Measurements from ENCODE around the gene DLG5. TPM values are rescaled to one million over a fixed set of nuclear protein-coding genes. Genes with fewer than 3 reads are reported as not detected.

DLG5 gene
- total and polyA plus RNA-seq, 2 experiments from 2014 or later = 15.5 to 29.3 TPM

DNA sequence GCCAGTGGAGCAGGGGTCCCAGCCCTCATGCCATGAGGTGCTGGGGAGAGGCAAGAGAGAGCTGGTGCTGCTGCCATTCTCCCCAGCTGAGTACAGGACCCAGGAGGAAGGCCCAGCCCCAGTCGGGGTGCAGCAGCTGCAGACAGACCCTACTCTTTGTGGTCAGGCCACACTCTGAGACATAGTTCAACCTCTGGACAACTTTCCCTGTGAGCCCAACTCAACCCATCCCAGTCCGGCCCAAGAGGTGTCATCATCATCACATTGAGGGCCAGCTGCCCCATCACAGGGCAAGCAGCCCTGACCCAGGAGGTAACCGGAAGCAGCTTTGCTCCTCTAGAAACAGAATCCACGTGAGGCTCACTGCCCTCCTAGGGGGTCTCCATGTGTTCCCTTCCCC, 155.1 kb downstream of the DLG5 start:
- no peaks in the 10 kb centered on the region for H3K79me2 ChIP-seq
- DNase-seq (ENCODE audit: low spot score) = no peak
- TF ChIP-seq, protein P1, sequence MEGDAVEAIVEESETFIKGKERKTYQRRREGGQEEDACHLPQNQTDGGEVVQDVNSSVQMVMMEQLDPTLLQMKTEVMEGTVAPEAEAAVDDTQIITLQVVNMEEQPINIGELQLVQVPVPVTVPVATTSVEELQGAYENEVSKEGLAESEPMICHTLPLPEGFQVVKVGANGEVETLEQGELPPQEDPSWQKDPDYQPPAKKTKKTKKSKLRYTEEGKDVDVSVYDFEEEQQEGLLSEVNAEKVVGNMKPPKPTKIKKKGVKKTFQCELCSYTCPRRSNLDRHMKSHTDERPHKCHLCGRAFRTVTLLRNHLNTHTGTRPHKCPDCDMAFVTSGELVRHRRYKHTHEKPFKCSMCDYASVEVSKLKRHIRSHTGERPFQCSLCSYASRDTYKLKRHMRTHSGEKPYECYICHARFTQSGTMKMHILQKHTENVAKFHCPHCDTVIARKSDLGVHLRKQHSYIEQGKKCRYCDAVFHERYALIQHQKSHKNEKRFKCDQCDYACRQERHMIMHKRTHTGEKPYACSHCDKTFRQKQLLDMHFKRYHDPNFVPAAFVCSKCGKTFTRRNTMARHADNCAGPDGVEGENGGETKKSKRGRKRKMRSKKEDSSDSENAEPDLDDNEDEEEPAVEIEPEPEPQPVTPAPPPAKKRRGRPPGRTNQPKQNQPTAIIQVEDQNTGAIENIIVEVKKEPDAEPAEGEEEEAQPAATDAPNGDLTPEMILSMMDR (IDR thresholded peaks at IDR 0.05; ENCODE audit: poor library complexity) = no peak
- TF ChIP-seq EZH2 (IDR thresholded peaks at IDR 0.05; ENCODE audit: borderline replicate concordance) = no peak
- TF ChIP-seq EZH2phosphoT487 (IDR thresholded peaks at IDR 0.05; ENCODE audit: low read depth, severe bottlenecking, unreplicated experiment) = no peak

DNA sequence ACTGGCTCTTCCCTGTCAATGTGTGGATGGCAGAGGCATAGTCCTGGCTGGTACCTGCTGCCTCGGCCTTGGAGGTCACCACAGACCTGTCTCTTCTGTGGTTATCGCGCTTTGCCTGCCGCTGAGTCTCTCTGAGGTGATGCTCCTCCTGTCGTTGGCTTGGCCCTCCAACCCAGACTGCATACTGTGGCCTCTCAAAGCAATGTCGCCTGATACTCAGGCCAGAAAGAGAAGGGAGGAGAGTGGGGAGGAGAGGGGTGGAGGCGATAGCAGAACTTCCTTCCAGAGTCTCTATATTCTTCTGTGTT, 155.7 kb downstream of the DLG5 start:
- no peak for DNase-seq (ENCODE audit: low spot score)
- no peaks in the 10 kb centered on the region for H3K9me2 ChIP-seq (replicated peaks; ENCODE audit: insufficient read depth)
- TF ChIP-seq EZH2phosphoT487 (IDR thresholded peaks at IDR 0.05; ENCODE audit: low read depth, severe bottlenecking, unreplicated experiment) (no peak), EZH2 (IDR thresholded peaks at IDR 0.05; ENCODE audit: borderline replicate concordance) (no peak)
- TF ChIP-seq, protein P1 (IDR thresholded peaks at IDR 0.05; ENCODE audit: poor library complexity) = no peak
- H3K27me3 ChIP-seq = no peaks in the 10 kb centered on the region
- H3K9me3 ChIP-seq (ENCODE audit: low read depth) = no peaks in the 10 kb centered on the region
- H3K36me3 ChIP-seq (replicated peaks; ENCODE audit: insufficient read depth, low read depth) = no peaks in the 10 kb centered on the region
- no peaks in the 10 kb centered on the region for H3K4me1 ChIP-seq (ENCODE audit: insufficient read depth)
- H3K4me2 ChIP-seq = no peak overlapping the region
- H3K79me2 ChIP-seq = no peaks in the 10 kb centered on the region
- H3K27ac ChIP-seq = no peak overlapping the region
- H3K4me3 ChIP-seq = no peak overlapping the region
- no peaks in the 10 kb centered on the region for H4K20me1 ChIP-seq (ENCODE audit: insufficient read depth, poor library complexity, severe bottlenecking)
- WGBS (ENCODE audit: low lambda C conversion rate, missing lambda C conversion rate) = 91% methylated on average over 7 of the region's 7 CpGs
- H2AFZ ChIP-seq = no peak overlapping the region

More for the DNA sequence above, 155.1 kb downstream of the DLG5 start:
- Histone ChIP-seq H3K27me3 (no peaks in the 10 kb centered on the region), H4K20me1 (ENCODE audit: insufficient read depth, poor library complexity, severe bottlenecking) (no peaks in the 10 kb centered on the region), H3K36me3 (replicated peaks; ENCODE audit: insufficient read depth, low read depth) (no peaks in the 10 kb centered on the region), H3K4me1 (ENCODE audit: insufficient read depth) (no peaks in the 10 kb centered on the region), H3K27ac (no peak overlapping the region), H3K9me2 (replicated peaks; ENCODE audit: insufficient read depth) (no peaks in the 10 kb centered on the region), H3K4me2 (no peak overlapping the region), H2AFZ (no peak overlapping the region), H3K4me3 (no peak overlapping the region), H3K9me3 (ENCODE audit: low read depth) (no peaks in the 10 kb centered on the region)
- 88% methylated on average over 4 of the region's 4 CpGs for WGBS (ENCODE audit: low lambda C conversion rate, missing lambda C conversion rate)

DNA sequence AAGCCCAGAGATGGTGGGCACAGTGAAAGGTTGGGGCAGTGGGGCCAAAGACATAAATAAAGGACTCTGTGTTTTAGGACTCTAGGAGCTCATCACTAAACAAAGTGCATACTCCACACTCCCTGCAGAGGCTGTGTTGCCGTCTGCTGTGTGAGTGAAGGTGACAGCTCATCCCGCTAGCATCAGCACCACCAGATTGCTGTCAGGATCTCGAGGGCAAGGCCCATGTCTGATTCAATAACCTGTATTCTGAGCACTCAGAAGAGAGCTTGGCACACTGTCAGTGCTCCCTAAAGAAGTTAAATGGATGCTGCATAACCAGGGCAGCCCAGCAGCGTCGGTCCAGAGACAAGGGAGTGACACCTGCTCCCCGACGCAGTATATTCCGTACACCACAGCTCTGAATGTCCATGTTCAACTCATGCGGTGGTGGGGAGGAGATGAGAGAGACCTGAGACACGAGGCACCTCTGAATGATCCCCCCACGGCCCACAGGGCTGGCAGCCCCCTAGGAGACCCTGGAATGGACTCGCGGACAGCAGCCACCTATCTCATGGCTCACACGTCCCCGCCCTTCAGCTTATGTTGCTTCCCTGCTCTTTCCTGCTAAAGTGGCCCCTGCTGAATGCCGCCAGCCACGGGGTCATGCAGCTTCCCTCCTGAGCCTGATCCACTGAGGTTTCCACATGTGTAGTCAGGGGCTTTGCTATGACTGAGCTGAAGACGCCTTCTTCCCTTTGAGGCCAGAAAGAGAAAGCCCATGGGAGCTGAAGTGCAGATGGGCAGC, 156.3 kb downstream of the DLG5 start:
- Histone ChIP-seq H3K36me3 (replicated peaks; ENCODE audit: insufficient read depth, low read depth) (no peaks in the 10 kb centered on the region), H3K79me2 (no peaks in the 10 kb centered on the region), H3K4me2 (no peak overlapping the region), H3K4me1 (ENCODE audit: insufficient read depth) (no peaks in the 10 kb centered on the region), H4K20me1 (ENCODE audit: insufficient read depth, poor library complexity, severe bottlenecking) (no peaks in the 10 kb centered on the region), H3K27ac (no peak overlapping the region), H2AFZ (no peak overlapping the region), H3K9me2 (replicated peaks; ENCODE audit: insufficient read depth) (no peaks in the 10 kb centered on the region), H3K9me3 (ENCODE audit: low read depth) (no peaks in the 10 kb centered on the region), H3K4me3 (no peak overlapping the region), H3K27me3 (no peaks in the 10 kb centered on the region)
- WGBS (ENCODE audit: low lambda C conversion rate, missing lambda C conversion rate) = 89% methylated on average over 18 of the region's 18 CpGs
- TF ChIP-seq, protein P1 (IDR thresholded peaks at IDR 0.05; ENCODE audit: poor library complexity) = no peak
- DNase-seq (ENCODE audit: low spot score) = no peak
